Type B pancreatic cell (in vitro differentiated cells): ENCODE results near the gene ZNF607. TPM values are rescaled to one million over a fixed set of nuclear protein-coding genes. Genes with fewer than 3 reads are reported as not detected.
"Not testable (repeated sequence)": the region's sequence is repeated elsewhere in the genome, so short reads cannot be mapped to it uniquely, and the experiment has no call there.

Experiments used
- DNase-seq: peaks from one replicate; pipeline ENCODE4 v3.0.0; 2021; ENCODE audit warnings: mixed read lengths; ENCODE audit not compliant: unreplicated experiment; ENCODE audit errors: extremely low spot score
- H3K27ac Mint-ChIP-seq: 2 replicates; pipeline ENCODE4 v1.8.0; 2021; ENCODE audit warnings: mild to moderate bottlenecking, mixed read lengths
- H3K27me3 Mint-ChIP-seq: 2 replicates; pipeline ENCODE4 v1.8.0; 2021; ENCODE audit warnings: mixed read lengths
- H3K36me3 Mint-ChIP-seq: 2 replicates; pipeline ENCODE4 v1.8.0; 2021; ENCODE audit warnings: mixed read lengths
- H3K4me1 Mint-ChIP-seq: one replicate; pipeline ENCODE4 v1.8.0; 2021; ENCODE audit warnings: mixed read lengths; ENCODE audit not compliant: unreplicated experiment
- H3K4me3 Mint-ChIP-seq: 2 replicates; pipeline ENCODE4 v1.8.0; 2021; ENCODE audit warnings: mild to moderate bottlenecking, mixed read lengths
- H3K9me3 Mint-ChIP-seq: 2 replicates; pipeline ENCODE4 v1.8.0; 2021; ENCODE audit warnings: mixed read lengths
- CTCF ChIP-seq: fragments of 200-600 bp; sonication (generic); conservative IDR thresholded peaks from 2 replicates; pipeline ENCODE4 v1.5.0; 2021; ENCODE audit warnings: antibody characterized with exemption, mild to moderate bottlenecking
- total RNA-seq: library from RNA; stranded (reverse); gene quantifications from 2 replicates; pipeline ENCODE4 v1.2.1, GENCODE V29; 2021; ENCODE audit warnings: low replicate concordance

Gene ZNF607
- total RNA-seq, 1 donor from 2014 or later: 24.0 TPM

GRCh38 chr19:37695144-37695899 lies 24.2 kb downstream of the ZNF607 start:
- Mint-ChIP-seq H3K9me3 (peaks cover 10% of the 10 kb centered on the region), H3K36me3 (peaks cover 34% of the 10 kb centered on the region), H3K4me3 (no peak overlapping the region), H3K27me3 (no peaks in the 10 kb centered on the region), H3K27ac (no peak overlapping the region), H3K4me1 (peaks cover 11% of the 10 kb centered on the region)
- TF ChIP-seq CTCF: no peak
- no peak for DNase-seq

DNA sequence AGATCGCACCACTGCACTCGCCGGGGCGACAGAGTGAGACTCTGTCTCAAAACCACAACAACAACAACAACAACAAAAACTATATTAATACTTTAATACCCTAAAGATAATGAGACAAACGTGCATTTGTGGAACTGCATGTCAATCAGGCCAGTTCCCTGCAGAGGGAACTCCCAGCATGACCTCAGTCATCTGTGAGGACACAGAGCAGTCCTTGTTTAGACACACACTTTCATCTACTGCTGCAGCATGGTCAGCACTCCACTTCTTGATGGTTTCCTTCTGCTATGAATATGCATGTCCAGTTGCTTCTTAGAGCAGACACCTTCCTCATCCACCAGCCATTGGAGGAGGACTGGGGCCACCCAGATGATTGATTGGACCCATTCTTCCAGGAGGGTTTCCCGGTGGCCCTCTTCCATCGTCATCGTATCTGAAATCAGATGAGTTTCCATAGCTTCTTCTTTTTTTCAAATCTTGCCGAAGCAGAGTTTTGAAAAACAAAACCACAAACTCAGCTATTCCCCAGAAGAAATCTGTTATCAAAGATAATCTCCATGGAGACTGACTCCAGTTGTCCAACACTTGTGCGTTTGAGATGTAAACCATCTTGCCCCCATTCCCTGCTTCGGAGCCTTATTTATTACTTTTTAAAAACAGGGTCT lies 26.5 kb downstream of the ZNF607 start:
- Mint-ChIP-seq H3K27ac (no peak overlapping the region), H3K27me3 (no peaks in the 10 kb centered on the region), H3K36me3 (peaks cover 16% of the 10 kb centered on the region), H3K4me1 (peaks cover 11% of the 10 kb centered on the region), H3K4me3 (peak overlapping the region; percentile 25), H3K9me3 (no peaks in the 10 kb centered on the region)
- no peak for TF ChIP-seq CTCF
- no peak for DNase-seq

DNA sequence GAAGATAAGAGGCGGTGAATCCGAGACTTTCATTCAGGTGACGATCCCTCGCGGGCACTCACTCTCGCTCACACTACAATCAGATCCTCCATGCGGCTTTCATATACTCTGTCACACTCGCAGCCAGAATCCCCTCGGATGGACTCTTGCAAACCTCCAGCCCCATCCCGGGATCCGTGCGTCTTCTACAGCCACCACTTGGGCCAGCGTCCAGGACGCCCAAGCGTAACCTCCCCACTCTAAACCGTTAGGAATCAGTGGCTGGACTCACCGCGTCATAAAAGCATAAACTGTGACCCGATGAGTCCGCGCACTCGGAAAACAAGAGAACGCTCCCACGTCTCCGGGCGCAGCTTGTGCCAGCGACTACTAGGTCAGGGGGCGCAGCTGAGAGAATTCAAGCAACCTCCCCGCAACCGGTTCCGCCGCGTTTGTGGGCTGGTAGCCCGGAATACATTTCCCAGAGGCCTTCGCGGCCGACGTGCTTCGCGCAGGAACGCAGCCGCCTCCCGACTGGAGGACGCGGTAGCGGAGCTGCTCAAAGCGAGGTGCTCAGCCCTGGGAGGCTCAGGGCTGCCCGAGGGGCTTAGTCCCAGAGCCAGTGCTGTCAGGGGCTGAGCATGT lies 27.6 kb downstream of the ZNF607 start:
- peak; percentile 88 for DNase-seq
- H3K4me3 Mint-ChIP-seq: peak overlapping the region; percentile 96
- no peaks in the 10 kb centered on the region for H3K27me3 Mint-ChIP-seq
- TF ChIP-seq CTCF: peak; percentile 24
- H3K36me3 Mint-ChIP-seq: peaks cover 11% of the 10 kb centered on the region
- peaks cover 11% of the 10 kb centered on the region for H3K4me1 Mint-ChIP-seq
- H3K27ac Mint-ChIP-seq: peak overlapping the region; percentile 92
- no peaks in the 10 kb centered on the region for H3K9me3 Mint-ChIP-seq

- DNase-seq: no peak
- no peaks in the 10 kb centered on the region for H3K4me1 Mint-ChIP-seq
- no peak overlapping the region for H3K4me3 Mint-ChIP-seq
- no peak overlapping the region for H3K27ac Mint-ChIP-seq
- peaks cover 11% of the 10 kb centered on the region for H3K9me3 Mint-ChIP-seq
- H3K27me3 Mint-ChIP-seq: no peaks in the 10 kb centered on the region
- H3K36me3 Mint-ChIP-seq: peaks cover 20% of the 10 kb centered on the region
- no peak for TF ChIP-seq CTCF
Measured at GRCh38 chr19:37683520-37683919, 36.0 kb downstream of the ZNF607 start.

- Mint-ChIP-seq H3K27me3 (no peaks in the 10 kb centered on the region), H3K4me1 (no peaks in the 10 kb centered on the region), H3K4me3 (no peak overlapping the region), H3K36me3 (peaks cover 16% of the 10 kb centered on the region), H3K27ac (no peak overlapping the region), H3K9me3 (peaks cover 5% of the 10 kb centered on the region)
- TF ChIP-seq CTCF: no peak
- DNase-seq: no peak
Measured at GRCh38 chr19:37669450-37669914, 50.1 kb downstream of the ZNF607 start.

DNA sequence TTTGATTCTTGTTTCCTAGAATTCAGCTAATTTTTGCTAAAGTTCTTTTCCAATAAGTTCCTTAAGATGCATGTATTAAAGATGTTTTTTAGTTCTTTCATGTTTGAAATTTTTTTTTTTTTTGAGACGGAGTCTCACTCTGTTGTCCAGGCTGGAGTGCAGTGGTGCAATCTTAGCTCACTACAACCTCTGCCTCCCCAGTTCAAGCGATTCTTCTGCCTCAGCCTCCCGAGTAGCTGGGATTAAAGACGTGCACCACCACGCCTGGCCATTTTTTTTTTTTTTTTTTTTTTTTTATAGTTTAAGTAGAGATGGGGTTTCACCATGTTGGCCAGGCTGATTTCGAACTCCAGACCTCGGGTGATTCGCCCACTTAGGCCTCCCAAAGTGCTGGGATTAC lies 62.4 kb downstream of the ZNF607 start:
- H3K4me1 Mint-ChIP-seq, H3K27ac Mint-ChIP-seq, H3K9me3 Mint-ChIP-seq, H3K36me3 Mint-ChIP-seq, H3K27me3 Mint-ChIP-seq, DNase-seq: not testable (repeated sequence)
- H3K4me3 Mint-ChIP-seq: peak overlapping the region; percentile 90
